Activated CD4-positive, alpha-beta T cell treated with anti-CD3 and anti-CD28 coated beads, Interleukin-2, amount 50 U/mL, for 1 hour (primary cell): Measurements from ENCODE around the gene NRGN.

ENCODE experiments used
- DNase-seq: peaks from one replicate; pipeline ENCODE4 v3.0.0-alpha.2; 2020

Gene NRGN

GRCh38 chr11:124791626-124792341 lies 52.0 kb downstream of the NRGN start:
- DNase-seq: no peak

DNA sequence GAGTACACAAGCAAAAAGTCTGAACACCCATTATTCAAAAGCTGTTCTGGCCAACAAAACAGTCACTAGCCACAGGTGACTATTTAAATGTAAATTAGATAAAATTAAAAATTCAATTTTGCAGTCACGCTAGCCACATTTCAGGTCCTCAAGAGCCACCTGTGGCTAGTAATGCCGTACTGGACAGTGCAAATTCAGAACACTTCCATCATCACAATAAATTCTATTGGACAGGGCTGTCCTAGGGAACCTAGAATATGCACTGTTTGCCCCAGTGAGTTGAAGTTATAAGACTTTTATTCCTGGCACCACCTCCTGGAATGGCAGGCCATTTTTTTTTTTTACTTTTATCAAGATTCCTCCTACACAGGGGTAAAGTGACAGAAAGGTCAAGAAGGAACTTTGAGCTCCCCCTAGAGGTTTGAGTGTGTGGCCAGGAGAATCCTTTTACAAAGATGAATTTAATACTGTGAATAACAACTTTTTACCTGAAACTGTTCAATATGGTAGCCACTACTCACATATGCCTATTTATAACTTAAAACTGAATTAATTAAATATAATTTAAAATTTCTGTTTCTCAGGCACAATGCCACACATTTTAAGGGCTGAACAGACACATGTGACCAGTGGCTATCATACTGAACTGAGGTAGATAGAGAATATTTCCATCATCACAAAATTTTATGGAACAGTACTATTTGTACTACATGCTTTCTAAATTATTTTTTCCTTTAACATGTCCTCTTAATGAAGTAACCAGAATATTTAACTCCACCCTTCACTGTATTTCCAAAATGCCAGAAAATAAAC lies 53.9 kb downstream of the NRGN start:
- no peak for DNase-seq

- no peak for DNase-seq
Observed at GRCh38 chr11:124796312-124796711, 56.6 kb downstream of the NRGN start.
